Right lobe of liver (tissue), 6 donors: ENCODE data around the gene KDM3A. TPM values are rescaled to one million over a fixed set of nuclear protein-coding genes. Genes with fewer than 3 reads are reported as not detected.

ENCODE experiments used
- ATAC-seq, 4 donors: fragments of 200-7000 bp; cut with Tn5 transposase; one replicate each; pipeline ENCODE4 v1.9.1; 2020; ENCODE audit warnings: mild to moderate bottlenecking in 4 of 4, moderate library complexity in 4 of 4
- DNase-seq, 3 donors: peaks; one replicate each; pipeline ENCODE4 v3.0.0-alpha.2; 2020
- H3K27ac ChIP-seq, 3 donors: fragments of 200-600 bp; one replicate each; pipeline ENCODE4 v1.8.0; 2022
- H3K27me3 ChIP-seq, 2 donors: fragments of 200-600 bp; one replicate each; pipeline ENCODE4 v1.8.0; 2022
- H3K36me3 ChIP-seq, 4 donors: fragments of 200-600 bp; sonication (generic) in 1 of 4; one replicate each; pipeline versions ENCODE4 v1.5.1 to v1.8.0; 2017 to 2022; ENCODE audit warnings: control low read depth in 1 of 4
- H3K4me1 ChIP-seq, 4 donors: fragments of 200-600 bp; sonication (generic) in 1 of 4; one replicate each; pipeline versions ENCODE4 v1.5.1 to v1.8.0; 2017 to 2022; ENCODE audit warnings: control low read depth in 1 of 4
- H3K4me3 ChIP-seq, 3 donors: fragments of 200-600 bp; one replicate each; pipeline ENCODE4 v1.8.0; 2022
- H3K9me3 ChIP-seq, 4 donors: fragments of 200-600 bp; sonication (generic) in 1 of 4; one replicate each; pipeline versions ENCODE4 v1.5.1 to v1.8.0; 2017 to 2022; ENCODE audit warnings: control low read depth in 1 of 4
- POLR2A ChIP-seq: fragments of 450-650 bp; IDR thresholded peaks from one replicate; pipeline ENCODE4 v1.6.1; 2017; ENCODE audit warnings: antibody characterized with exemption, mild to moderate bottlenecking
- WGBS: methylation state at CpG from one replicate; pipeline ENCODE4 v1.1.6; 2018; ENCODE audit warnings: low coverage, low lambda C conversion rate; ENCODE audit not compliant: insufficient coverage; ENCODE audit errors: missing lambda C conversion rate; 5-methylcytosine and 5-hydroxymethylcytosine counted together
- intact Hi-C, 2 donors: fragments of 100-400 bp; cut with DNase I; formaldehyde crosslinking; loops; one replicate each; pipeline versions ENCODE4 v1.11.2 to v1.14.1; 2022
- small RNA-seq, 2 experiments: library from RNA; depleted of rRNA; stranded (forward); fragments of <200 nt; gene quantifications; one replicate each; pipeline ENCODE3, GENCODE V24; 2016
- total RNA-seq, 6 experiments: library from RNA; depleted of rRNA in 2 of 6; stranded (reverse); fragments of >200 nt in 2 of 6; fragmentation: NEBNext Ultra II Directional in 3 of 6; extraction: Animal tissue kit (Norgen Biotek cat#: 25700) in 3 of 6; gene quantifications; one replicate each; pipeline versions ENCODE4 v1.1.0 to v1.2.4, GENCODE V29; 2016 to 2023
- TF ChIP-seq, protein P1 (sequence below), 4 donors: fragments of 200-600 bp in 3 of 4; fragments of 450-650 bp in 1 of 4; IDR thresholded peaks; one replicate each; pipeline versions ENCODE4 v1.5.1 to v1.8.0; 2016 to 2022; ENCODE audit warnings: antibody characterized with exemption in 4 of 4, mild to moderate bottlenecking in 2 of 4
- donor health status: DM: no; HTN: yes; CAD: no.
- donor health status: DM: no; HTN: no; CAD: no.
- donor health status: DM: no; HTN: no; CAD: no.
- donor health status: DM: no; HTN: yes; CAD: no.
- donor health status: DM: no; HTN: yes; CAD: no.

KDM3A gene
- total RNA-seq, 6 experiments from 2014 or later = 7.2 to 40.8 (median 13.6) TPM

DNA sequence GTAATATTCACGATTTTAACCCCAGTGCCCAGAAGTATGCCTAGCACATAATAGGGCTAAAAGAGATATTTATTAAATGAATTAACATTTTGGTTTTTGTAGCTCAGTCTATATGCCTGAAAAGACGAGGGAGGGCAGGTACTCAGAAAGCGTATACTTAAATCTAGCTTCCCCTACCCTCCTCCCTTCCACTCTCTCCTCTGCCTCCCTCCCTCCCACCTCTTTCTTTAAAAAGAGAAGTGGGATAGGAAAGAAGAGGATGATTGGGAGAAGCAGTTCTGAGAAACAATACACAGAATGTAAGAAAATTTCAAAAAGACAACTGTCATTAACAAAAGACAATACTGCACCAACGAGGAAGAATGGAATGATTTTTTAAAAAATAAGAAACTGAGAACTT, 82.3 kb downstream of the KDM3A start:
- H3K4me1 ChIP-seq = no peaks in the 10 kb centered on the region
- no peak overlapping the region for H3K27ac ChIP-seq
- TF ChIP-seq, protein P1, sequence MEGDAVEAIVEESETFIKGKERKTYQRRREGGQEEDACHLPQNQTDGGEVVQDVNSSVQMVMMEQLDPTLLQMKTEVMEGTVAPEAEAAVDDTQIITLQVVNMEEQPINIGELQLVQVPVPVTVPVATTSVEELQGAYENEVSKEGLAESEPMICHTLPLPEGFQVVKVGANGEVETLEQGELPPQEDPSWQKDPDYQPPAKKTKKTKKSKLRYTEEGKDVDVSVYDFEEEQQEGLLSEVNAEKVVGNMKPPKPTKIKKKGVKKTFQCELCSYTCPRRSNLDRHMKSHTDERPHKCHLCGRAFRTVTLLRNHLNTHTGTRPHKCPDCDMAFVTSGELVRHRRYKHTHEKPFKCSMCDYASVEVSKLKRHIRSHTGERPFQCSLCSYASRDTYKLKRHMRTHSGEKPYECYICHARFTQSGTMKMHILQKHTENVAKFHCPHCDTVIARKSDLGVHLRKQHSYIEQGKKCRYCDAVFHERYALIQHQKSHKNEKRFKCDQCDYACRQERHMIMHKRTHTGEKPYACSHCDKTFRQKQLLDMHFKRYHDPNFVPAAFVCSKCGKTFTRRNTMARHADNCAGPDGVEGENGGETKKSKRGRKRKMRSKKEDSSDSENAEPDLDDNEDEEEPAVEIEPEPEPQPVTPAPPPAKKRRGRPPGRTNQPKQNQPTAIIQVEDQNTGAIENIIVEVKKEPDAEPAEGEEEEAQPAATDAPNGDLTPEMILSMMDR (IDR thresholded peaks at IDR 0.05) = no peak
- no peak for TF ChIP-seq POLR2A
- no peaks in the 10 kb centered on the region for H3K9me3 ChIP-seq
- H3K36me3 ChIP-seq = peaks cover 0 to 4% (median 0%) of the 10 kb centered on the region in 4 donors
- no peak for DNase-seq
- no peak for ATAC-seq
- intact Hi-C loops = no loop called here
- WGBS = 95% methylated on average over 4 of the region's 4 CpGs
- no peaks in the 10 kb centered on the region for H3K27me3 ChIP-seq
- H3K4me3 ChIP-seq = no peak overlapping the region

DNA sequence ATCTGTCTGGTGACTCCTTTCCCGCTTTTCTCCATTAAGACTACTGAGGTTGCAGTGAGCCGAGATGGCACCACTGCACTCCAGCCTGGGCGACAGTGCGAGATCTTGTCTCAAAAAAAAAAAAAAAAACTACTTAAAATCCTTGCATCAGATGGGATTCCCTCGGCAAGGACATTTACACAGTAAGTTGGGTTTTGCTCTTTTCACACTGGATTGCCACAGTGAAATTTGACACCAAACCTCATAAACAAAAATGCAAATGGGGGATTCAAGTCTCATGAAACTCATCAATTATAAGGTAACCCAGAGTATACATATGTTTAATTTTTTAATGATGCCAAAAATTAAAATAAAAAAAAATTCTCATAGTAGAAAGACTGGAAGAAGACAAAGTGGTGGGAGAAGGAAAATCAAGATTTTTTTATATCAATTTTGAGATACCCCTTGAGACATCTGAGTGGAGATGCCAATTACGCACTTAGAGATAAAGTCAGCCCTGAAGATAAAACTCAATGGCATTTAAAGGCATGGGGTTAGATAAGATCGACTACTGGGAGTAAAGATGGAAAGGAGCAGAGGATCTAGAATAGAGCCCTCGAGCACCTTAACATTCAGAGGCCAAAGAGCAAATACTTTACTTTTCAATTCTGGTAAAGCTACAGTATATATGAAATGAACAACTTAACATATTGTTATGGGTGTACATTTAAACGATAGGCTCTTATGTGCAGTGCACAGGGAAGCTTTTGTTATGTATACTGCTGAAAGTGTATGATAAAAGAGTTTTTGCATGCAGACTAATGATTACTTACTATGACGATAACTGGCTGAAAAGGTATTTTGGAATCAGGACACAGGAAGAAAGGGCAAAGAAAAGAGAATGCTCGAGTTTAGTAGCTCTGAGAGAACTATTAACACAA, 84.5 kb downstream of the KDM3A start:
- TF ChIP-seq, protein P1 (IDR thresholded peaks at IDR 0.05) = no peak
- TF ChIP-seq POLR2A = no peak
- no peak for ATAC-seq
- Histone ChIP-seq H3K27ac (no peak overlapping the region), H3K4me1 (no peaks in the 10 kb centered on the region), H3K36me3 (peaks cover 0 to 4% (median 0%) of the 10 kb centered on the region in 4 donors), H3K4me3 (no peak overlapping the region), H3K9me3 (no peaks in the 10 kb centered on the region), H3K27me3 (no peaks in the 10 kb centered on the region)
- intact Hi-C loops = no loop called here
- WGBS = 89% methylated on average over 11 of the region's 11 CpGs
- no peak for DNase-seq

DNA sequence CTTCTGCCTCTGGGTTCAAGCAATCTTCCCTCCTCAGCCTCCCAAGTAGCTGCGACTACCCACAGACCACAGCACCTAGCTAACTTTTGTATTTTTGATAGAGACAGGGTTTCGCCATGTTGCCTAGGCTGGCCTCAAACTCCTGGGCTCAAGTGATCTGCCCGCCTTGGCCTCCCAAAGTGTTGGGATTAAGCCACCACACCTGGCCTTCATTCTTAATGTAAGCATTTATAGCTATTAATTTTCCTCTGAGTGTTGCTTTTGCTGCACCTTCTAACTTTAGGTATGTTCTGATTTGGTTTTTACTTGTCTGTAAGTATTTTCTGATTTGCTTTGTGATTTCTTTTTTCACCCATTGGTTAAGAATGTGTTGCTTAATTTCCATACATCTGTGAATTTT, 92.4 kb downstream of the KDM3A start:
- DNase-seq (no peak), ATAC-seq (no peak)
- intact Hi-C loops = no loop called here
- no peak for TF ChIP-seq POLR2A
- TF ChIP-seq, protein P1 (IDR thresholded peaks at IDR 0.05) = no peak
- no peak overlapping the region for H3K4me3 ChIP-seq
- 81% methylated on average over 2 of the region's 3 CpGs for WGBS
- no peaks in the 10 kb centered on the region for H3K4me1 ChIP-seq
- no peaks in the 10 kb centered on the region for H3K9me3 ChIP-seq
- H3K36me3 ChIP-seq = no peaks in the 10 kb centered on the region
- no peaks in the 10 kb centered on the region for H3K27me3 ChIP-seq
- H3K27ac ChIP-seq = no peak overlapping the region

DNA sequence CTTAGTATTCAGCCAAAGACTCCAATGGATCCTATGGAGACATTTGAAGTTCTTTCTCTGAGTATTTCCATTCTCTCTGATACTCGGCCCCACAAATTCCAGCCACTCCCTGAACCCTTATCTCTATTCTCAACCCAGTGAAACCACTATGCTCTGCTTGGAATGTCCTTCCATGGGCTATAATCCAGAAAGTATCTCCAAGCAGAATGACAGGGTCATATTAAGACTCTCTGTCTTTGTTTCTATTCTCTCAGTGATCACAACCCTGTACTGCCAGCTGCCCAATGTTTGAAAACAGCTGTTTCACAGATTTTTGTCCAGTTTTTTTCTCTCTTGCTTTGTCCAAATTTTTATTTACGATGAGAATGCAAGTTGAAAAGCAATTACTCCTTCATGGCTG, 100.2 kb downstream of the KDM3A start:
- Histone ChIP-seq H3K36me3 (no peaks in the 10 kb centered on the region), H3K4me1 (no peaks in the 10 kb centered on the region), H3K27me3 (no peaks in the 10 kb centered on the region), H3K4me3 (no peak overlapping the region), H3K27ac (no peak overlapping the region), H3K9me3 (no peaks in the 10 kb centered on the region)
- 53% methylated on average over 2 of the region's 2 CpGs for WGBS
- TF ChIP-seq, protein P1 (IDR thresholded peaks at IDR 0.05) = no peak
- TF ChIP-seq POLR2A = no peak
- no peak for DNase-seq
- intact Hi-C loops = no loop called here
- no peak for ATAC-seq

Small RNA genes lying within 50 kb of the gene (small RNA-seq; reads per million reads assigned to genes)
- 0 reads per million in 2 experiments for gene RNU6-640P

Other genes with a start within 250 kb of the KDM3A start
- 10 to 100 TPM; 48.9 to 56.9 (median 52.5) TPM for gene IMMT, start 245.9 kb upstream of the KDM3A start, total RNA-seq
- 10 to 100 TPM; 21.1 to 42.2 (median 24.1) TPM for gene MRPL35, start 241.9 kb upstream of the KDM3A start, total RNA-seq
- gene REEP1, start 103.7 kb upstream of the KDM3A start, total RNA-seq = 1 to 10 TPM in 2 of 6 experiments, under 1 TPM in 4; 0.61 to 1.8 (median 0.85) TPM
- 10 to 100 TPM; 16.2 to 29.3 (median 24.4) TPM for gene CHMP3, start 122.1 kb downstream of the KDM3A start, total RNA-seq
- gene RNF103, start 182.5 kb downstream of the KDM3A start, total RNA-seq = 10 to 100 TPM; 30.6 to 47.7 (median 39.7) TPM